GM23338 (cell line): Measurements from ENCODE around the gene PIK3C3.

Experiments
- CTCF ChIP-seq, 2 experiments: fragments of 200-600 bp in 1 of 2; sonication (generic) in 1 of 2; conservative IDR thresholded peaks; 2 replicates each; pipeline versions ENCODE4 v1.5.1 to v1.6.1; 2016 to 2017; ENCODE audit warnings: antibody characterized with exemption in 2 of 2, low read depth in 2 of 2, mild to moderate bottlenecking in 2 of 2, moderate library complexity in 1 of 2
- EZH2 ChIP-seq: fragments of 200-600 bp; sonication (generic); IDR thresholded peaks from one replicate; pipeline ENCODE4 v1.8.0; 2017; ENCODE audit warnings: antibody characterized with exemption, mild to moderate bottlenecking, low read depth; ENCODE audit not compliant: unreplicated experiment

DNA sequence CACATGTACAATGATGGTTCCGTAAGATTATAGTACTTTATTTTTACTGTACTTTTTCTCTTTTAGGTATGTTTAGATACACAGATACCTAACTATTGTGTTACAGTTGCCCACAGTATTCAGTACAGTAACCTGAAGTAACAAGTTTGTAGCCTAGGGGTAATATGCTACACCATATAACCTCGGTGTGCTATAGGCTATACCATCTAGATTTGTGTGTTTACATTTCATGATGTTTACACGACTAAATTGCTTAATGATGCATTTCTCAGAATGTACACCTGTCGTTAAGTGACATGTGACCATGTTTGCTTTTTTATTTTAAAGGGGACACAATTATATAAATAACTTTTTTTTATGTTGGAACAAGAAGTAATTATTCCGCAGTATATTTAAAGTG is 34.5 kb downstream of the PIK3C3 start:
- TF ChIP-seq EZH2 (no peak), CTCF (conservative IDR thresholded peaks at IDR 0.05; ENCODE audit: low read depth in 2 of 2) (no peak)
